GM18907 (cell line): ENCODE data around the gene PAK2.
"Not testable (repeated sequence)": the region's sequence is repeated elsewhere in the genome, so short reads cannot be mapped to it uniquely, and the experiment has no call there.

ENCODE experiments used
- ATAC-seq: cut with Tn5 transposase; IDR thresholded peaks from one replicate; pipeline ENCODE4 v1.9.1; 2021; ENCODE audit warnings: mild to moderate bottlenecking, moderate library complexity; ENCODE audit not compliant: unreplicated experiment

Gene PAK2

GRCh38 chr3:196842567-196843434 lies 103.1 kb downstream of the PAK2 start:
- no peak for ATAC-seq

GRCh38 chr3:196843435-196844110 lies 103.9 kb downstream of the PAK2 start:
- no peak for ATAC-seq

GRCh38 chr3:196844235-196845219 lies 104.9 kb downstream of the PAK2 start:
- not testable (repeated sequence) for ATAC-seq

GRCh38 chr3:196848375-196848774 lies 108.7 kb downstream of the PAK2 start:
- ATAC-seq = not testable (repeated sequence)

- no peak for ATAC-seq
Measured at GRCh38 chr3:196849180-196849741, 109.6 kb downstream of the PAK2 start.

- ATAC-seq = not testable (repeated sequence)
Measured at GRCh38 chr3:196863000-196863399, 123.3 kb downstream of the PAK2 start.

GRCh38 chr3:196867155-196867506 lies 127.5 kb downstream of the PAK2 start:
- no peak for ATAC-seq

GRCh38 chr3:196867507-196868296 lies 128.0 kb downstream of the PAK2 start, which contains the start of gene SENP5:
Gene SENP5, plus strand, starts transcription at chr3:196867920. Its CDS starts 17,262 bp downstream, at chr3:196885182.
- peak; percentile 88 for ATAC-seq

- peak; percentile 31 for ATAC-seq
Measured at GRCh38 chr3:196868297-196868661, 128.6 kb downstream of the PAK2 start.

GRCh38 chr3:196872316-196872715 lies 132.7 kb downstream of the PAK2 start:
- ATAC-seq = no peak

- ATAC-seq = not testable (repeated sequence)
Measured at GRCh38 chr3:196874511-196875094, 134.9 kb downstream of the PAK2 start.

GRCh38 chr3:196875258-196875657 lies 135.6 kb downstream of the PAK2 start:
- no peak for ATAC-seq
